DOHH2 (cell line): ENCODE measurements around the gene PGM2.

Source experiments
- CTCF ChIP-seq: fragments of 200-600 bp; sonication (generic); IDR thresholded peaks from one replicate; pipeline ENCODE4 v1.5.1; 2014; ENCODE audit warnings: antibody characterized with exemption, mild to moderate bottlenecking, low read depth, low read length; ENCODE audit not compliant: poor library complexity, severe bottlenecking
- EZH2phosphoT487 ChIP-seq: fragments of 200-600 bp; sonication (generic); IDR thresholded peaks from 2 replicates; pipeline ENCODE4 v1.6.1; 2017; ENCODE audit warnings: borderline replicate concordance, mild to moderate bottlenecking, antibody characterized with exemption, low read length, moderate library complexity, mixed read lengths

DNA sequence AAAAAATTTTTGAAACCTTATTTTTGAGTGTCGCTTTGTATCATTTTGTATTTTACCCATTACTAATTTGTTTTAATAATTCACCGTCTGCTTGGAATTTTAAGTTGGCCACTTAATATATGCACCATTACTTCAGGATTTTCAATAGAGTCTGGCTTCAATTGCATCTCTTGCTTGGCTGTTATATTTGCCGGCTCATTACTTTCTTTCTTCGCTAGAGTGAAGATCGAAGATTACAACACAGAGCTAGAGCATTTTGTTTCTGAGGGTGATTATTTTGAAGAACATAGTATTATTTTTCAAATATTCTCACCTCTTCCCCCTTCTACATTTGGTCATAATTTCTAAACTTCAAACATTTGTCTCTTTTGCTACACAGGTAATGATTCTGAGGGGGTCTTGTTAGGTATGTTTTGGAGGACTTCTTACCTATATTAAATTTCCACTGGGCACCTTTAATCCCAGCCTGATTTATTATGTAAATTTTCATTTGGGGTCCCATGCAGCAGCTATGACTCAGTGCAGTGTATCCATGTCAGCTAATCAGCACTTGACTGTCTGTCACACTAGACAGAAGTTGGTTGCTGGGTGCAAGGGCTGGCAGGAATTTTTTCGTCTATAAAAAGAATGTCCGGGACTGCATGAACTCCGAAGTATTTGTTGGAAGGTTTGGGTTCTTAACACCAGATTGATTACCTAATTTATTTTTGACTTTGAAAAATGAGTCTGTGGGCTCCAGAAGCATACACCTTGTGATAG is 83.0 kb downstream of the PGM2 start:
- TF ChIP-seq CTCF (no peak), EZH2phosphoT487 (no peak)
